Measurements from ENCODE around the gene KYNU.

DNA sequence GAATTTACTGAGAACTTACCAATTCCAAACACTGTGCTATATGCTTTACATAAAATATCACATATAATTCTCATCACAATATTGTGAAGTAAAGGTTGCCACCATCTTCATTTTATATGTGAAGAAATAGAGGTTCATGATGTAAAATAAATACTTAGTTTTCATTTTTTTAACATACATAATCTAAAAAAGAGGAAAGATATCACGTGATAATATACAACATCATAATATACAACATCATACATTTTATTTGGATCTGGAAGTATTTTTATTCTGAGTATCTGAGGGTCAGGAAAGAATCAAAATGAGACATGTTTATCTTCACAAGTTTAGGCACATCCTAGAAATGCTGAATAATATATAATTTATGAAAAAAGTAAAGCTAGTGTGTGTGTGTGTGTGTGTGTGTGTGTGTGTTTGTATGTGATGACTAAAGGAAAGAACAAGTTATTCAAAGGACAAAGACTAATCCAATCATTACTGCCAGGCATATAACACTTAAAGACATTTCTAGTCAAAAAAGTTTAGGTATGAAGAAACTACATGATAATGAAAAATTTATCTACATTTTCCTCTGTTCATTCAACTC is 186.2 kb downstream of the KYNU start:
- TF ChIP-seq ZNF830 (CRISPR knock-in tag; IDR thresholded peaks at IDR 0.05) (no peak), ARID1B (IDR thresholded peaks at IDR 0.05) (no peak), ZNF324 (CRISPR knock-in tag; IDR thresholded peaks at IDR 0.05) (no peak), ZNF124 (CRISPR knock-in tag; IDR thresholded peaks at IDR 0.05) (no peak), SMAD2 (IDR thresholded peaks at IDR 0.05; ENCODE audit: low read depth, low read length) (no peak), KLF10 (CRISPR knock-in tag; IDR thresholded peaks at IDR 0.05) (no peak), NR1H2 (CRISPR knock-in tag; IDR thresholded peaks at IDR 0.05) (no peak), CEBPB (tag; IDR thresholded peaks at IDR 0.05) (no peak), DDX20 (tag; IDR thresholded peaks at IDR 0.05; ENCODE audit: low read depth) (no peak)
- TF ChIP-seq, protein P1, sequence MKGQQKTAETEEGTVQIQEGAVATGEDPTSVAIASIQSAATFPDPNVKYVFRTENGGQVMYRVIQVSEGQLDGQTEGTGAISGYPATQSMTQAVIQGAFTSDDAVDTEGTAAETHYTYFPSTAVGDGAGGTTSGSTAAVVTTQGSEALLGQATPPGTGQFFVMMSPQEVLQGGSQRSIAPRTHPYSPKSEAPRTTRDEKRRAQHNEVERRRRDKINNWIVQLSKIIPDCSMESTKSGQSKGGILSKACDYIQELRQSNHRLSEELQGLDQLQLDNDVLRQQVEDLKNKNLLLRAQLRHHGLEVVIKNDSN (CRISPR knock-in tag; IDR thresholded peaks at IDR 0.05) = no peak
- TF ChIP-seq, protein P2, sequence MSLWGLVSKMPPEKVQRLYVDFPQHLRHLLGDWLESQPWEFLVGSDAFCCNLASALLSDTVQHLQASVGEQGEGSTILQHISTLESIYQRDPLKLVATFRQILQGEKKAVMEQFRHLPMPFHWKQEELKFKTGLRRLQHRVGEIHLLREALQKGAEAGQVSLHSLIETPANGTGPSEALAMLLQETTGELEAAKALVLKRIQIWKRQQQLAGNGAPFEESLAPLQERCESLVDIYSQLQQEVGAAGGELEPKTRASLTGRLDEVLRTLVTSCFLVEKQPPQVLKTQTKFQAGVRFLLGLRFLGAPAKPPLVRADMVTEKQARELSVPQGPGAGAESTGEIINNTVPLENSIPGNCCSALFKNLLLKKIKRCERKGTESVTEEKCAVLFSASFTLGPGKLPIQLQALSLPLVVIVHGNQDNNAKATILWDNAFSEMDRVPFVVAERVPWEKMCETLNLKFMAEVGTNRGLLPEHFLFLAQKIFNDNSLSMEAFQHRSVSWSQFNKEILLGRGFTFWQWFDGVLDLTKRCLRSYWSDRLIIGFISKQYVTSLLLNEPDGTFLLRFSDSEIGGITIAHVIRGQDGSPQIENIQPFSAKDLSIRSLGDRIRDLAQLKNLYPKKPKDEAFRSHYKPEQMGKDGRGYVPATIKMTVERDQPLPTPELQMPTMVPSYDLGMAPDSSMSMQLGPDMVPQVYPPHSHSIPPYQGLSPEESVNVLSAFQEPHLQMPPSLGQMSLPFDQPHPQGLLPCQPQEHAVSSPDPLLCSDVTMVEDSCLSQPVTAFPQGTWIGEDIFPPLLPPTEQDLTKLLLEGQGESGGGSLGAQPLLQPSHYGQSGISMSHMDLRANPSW (CRISPR knock-in tag; IDR thresholded peaks at IDR 0.05) = no peak
- TF ChIP-seq, protein P3, sequence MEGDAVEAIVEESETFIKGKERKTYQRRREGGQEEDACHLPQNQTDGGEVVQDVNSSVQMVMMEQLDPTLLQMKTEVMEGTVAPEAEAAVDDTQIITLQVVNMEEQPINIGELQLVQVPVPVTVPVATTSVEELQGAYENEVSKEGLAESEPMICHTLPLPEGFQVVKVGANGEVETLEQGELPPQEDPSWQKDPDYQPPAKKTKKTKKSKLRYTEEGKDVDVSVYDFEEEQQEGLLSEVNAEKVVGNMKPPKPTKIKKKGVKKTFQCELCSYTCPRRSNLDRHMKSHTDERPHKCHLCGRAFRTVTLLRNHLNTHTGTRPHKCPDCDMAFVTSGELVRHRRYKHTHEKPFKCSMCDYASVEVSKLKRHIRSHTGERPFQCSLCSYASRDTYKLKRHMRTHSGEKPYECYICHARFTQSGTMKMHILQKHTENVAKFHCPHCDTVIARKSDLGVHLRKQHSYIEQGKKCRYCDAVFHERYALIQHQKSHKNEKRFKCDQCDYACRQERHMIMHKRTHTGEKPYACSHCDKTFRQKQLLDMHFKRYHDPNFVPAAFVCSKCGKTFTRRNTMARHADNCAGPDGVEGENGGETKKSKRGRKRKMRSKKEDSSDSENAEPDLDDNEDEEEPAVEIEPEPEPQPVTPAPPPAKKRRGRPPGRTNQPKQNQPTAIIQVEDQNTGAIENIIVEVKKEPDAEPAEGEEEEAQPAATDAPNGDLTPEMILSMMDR (IDR thresholded peaks at IDR 0.05 in 2 of 3, conservative IDR thresholded peaks at IDR 0.05 in 1 of 3; ENCODE audit: insufficient read depth in 2 of 3, low read depth in 1 of 3, low read length in 3 of 3) = no peak

Data from K562 (cell line).